Right lobe of liver (tissue), 6 donors: ENCODE data around the gene GRM3. TPM values are rescaled to one million over a fixed set of nuclear protein-coding genes. Genes with fewer than 3 reads are reported as not detected.

Experiments used
- ATAC-seq, 4 donors: fragments of 200-7000 bp; cut with Tn5 transposase; one replicate each; pipeline ENCODE4 v1.9.1; 2020; ENCODE audit warnings: mild to moderate bottlenecking in 4 of 4, moderate library complexity in 4 of 4
- DNase-seq, 3 donors: peaks; one replicate each; pipeline ENCODE4 v3.0.0-alpha.2; 2020
- H3K27ac ChIP-seq, 3 donors: fragments of 200-600 bp; one replicate each; pipeline ENCODE4 v1.8.0; 2022
- H3K27me3 ChIP-seq, 2 donors: fragments of 200-600 bp; one replicate each; pipeline ENCODE4 v1.8.0; 2022
- H3K36me3 ChIP-seq, 4 donors: fragments of 200-600 bp; sonication (generic) in 1 of 4; one replicate each; pipeline versions ENCODE4 v1.5.1 to v1.8.0; 2017 to 2022; ENCODE audit warnings: control low read depth in 1 of 4
- H3K4me1 ChIP-seq, 4 donors: fragments of 200-600 bp; sonication (generic) in 1 of 4; one replicate each; pipeline versions ENCODE4 v1.5.1 to v1.8.0; 2017 to 2022; ENCODE audit warnings: control low read depth in 1 of 4
- H3K4me3 ChIP-seq, 3 donors: fragments of 200-600 bp; one replicate each; pipeline ENCODE4 v1.8.0; 2022
- H3K9me3 ChIP-seq, 4 donors: fragments of 200-600 bp; sonication (generic) in 1 of 4; one replicate each; pipeline versions ENCODE4 v1.5.1 to v1.8.0; 2017 to 2022; ENCODE audit warnings: control low read depth in 1 of 4
- CTCF ChIP-seq, 4 donors: fragments of 200-600 bp in 3 of 4; fragments of 450-650 bp in 1 of 4; IDR thresholded peaks; one replicate each; pipeline versions ENCODE4 v1.5.1 to v1.8.0; 2016 to 2022; ENCODE audit warnings: antibody characterized with exemption in 4 of 4, mild to moderate bottlenecking in 2 of 4
- POLR2A ChIP-seq: fragments of 450-650 bp; IDR thresholded peaks from one replicate; pipeline ENCODE4 v1.6.1; 2017; ENCODE audit warnings: antibody characterized with exemption, mild to moderate bottlenecking
- WGBS: methylation state at CpG from one replicate; pipeline ENCODE4 v1.1.6; 2018; ENCODE audit warnings: low coverage, low lambda C conversion rate; ENCODE audit not compliant: insufficient coverage; ENCODE audit errors: missing lambda C conversion rate; 5-methylcytosine and 5-hydroxymethylcytosine counted together
- intact Hi-C, 2 donors: fragments of 100-400 bp; cut with DNase I; formaldehyde crosslinking; loops; one replicate each; pipeline versions ENCODE4 v1.11.2 to v1.14.1; 2022
- total RNA-seq, 6 experiments: library from RNA; depleted of rRNA in 2 of 6; stranded (reverse); fragments of >200 nt in 2 of 6; fragmentation: NEBNext Ultra II Directional in 3 of 6; extraction: Animal tissue kit (Norgen Biotek cat#: 25700) in 3 of 6; gene quantifications; one replicate each; pipeline versions ENCODE4 v1.1.0 to v1.2.4, GENCODE V29; 2016 to 2023
- donor health status: DM: no; HTN: yes; CAD: no.
- donor health status: DM: no; HTN: no; CAD: no.
- donor health status: DM: no; HTN: no; CAD: no.
- donor health status: DM: no; HTN: yes; CAD: no.
- donor health status: DM: no; HTN: yes; CAD: no.

GRM3 gene
- total RNA-seq, 6 experiments from 2014 or later, result 0.12 TPM; not detected in 5

- H3K4me1 ChIP-seq, result no peaks in the 10 kb centered on the region
- intact Hi-C loops, result no loop called here
- no peak for TF ChIP-seq CTCF (IDR thresholded peaks at IDR 0.05)
- TF ChIP-seq POLR2A, result no peak
- ATAC-seq (no peak), DNase-seq (no peak)
- 61% methylated on average over 2 of the region's 2 CpGs for WGBS
- no peaks in the 10 kb centered on the region for H3K27me3 ChIP-seq
- no peaks in the 10 kb centered on the region for H3K9me3 ChIP-seq
- no peak overlapping the region for H3K4me3 ChIP-seq
- H3K36me3 ChIP-seq, result no peaks in the 10 kb centered on the region
- no peak overlapping the region for H3K27ac ChIP-seq
Measured at GRCh38 chr7:86863452-86863851, 219.7 kb downstream of the GRM3 start.

DNA sequence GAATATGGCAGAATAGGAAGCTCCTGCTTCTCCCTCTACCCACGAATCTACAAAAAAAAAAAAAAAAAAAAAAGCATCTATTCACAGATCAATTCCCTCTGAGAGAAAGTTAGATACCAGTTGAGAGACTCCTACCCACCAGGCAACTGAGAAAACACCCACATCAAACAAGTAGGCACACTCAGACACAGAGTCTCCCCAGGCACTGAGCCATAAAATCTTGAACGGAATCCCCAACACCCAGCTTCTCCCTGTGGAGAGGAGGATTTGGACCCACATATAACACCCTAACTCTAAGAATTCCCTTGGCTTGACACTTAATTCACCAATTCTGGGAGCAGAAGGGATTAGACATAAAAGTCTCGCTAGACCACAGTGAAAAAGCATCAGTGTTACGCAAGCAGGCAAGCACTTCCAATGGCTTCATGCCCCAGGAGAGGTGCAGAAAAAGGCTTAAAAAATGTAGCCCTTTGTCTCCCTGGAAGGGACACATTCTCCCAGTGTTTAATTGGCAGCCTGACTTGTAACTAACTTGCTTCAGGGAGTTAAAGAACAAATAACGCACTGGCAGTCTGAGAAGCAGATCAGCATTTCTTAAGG, 223.6 kb downstream of the GRM3 start:
- no peaks in the 10 kb centered on the region for H3K9me3 ChIP-seq
- H3K27ac ChIP-seq, result no peak overlapping the region
- no peak for TF ChIP-seq POLR2A
- no peak for TF ChIP-seq CTCF (IDR thresholded peaks at IDR 0.05)
- H3K4me3 ChIP-seq, result no peak overlapping the region
- intact Hi-C loops, result no loop called here
- H3K27me3 ChIP-seq, result no peaks in the 10 kb centered on the region
- DNase-seq (no peak), ATAC-seq (no peak)
- no peaks in the 10 kb centered on the region for H3K36me3 ChIP-seq
- 56% methylated on average over 5 of the region's 5 CpGs for WGBS
- no peaks in the 10 kb centered on the region for H3K4me1 ChIP-seq

- Histone ChIP-seq H3K36me3 (no peaks in the 10 kb centered on the region), H3K27ac (no peak overlapping the region), H3K4me3 (no peak overlapping the region), H3K27me3 (no peaks in the 10 kb centered on the region), H3K4me1 (no peaks in the 10 kb centered on the region), H3K9me3 (no peaks in the 10 kb centered on the region)
- DNase-seq (no peak), ATAC-seq (no peak)
- TF ChIP-seq POLR2A (no peak), CTCF (IDR thresholded peaks at IDR 0.05) (no peak)
- intact Hi-C loops, result no loop called here
Measured at GRCh38 chr7:86876146-86876545, 232.4 kb downstream of the GRM3 start.

GRCh38 chr7:86884152-86884551, 240.4 kb downstream of the GRM3 start:
- TF ChIP-seq CTCF (IDR thresholded peaks at IDR 0.05) (no peak), POLR2A (no peak)
- no peaks in the 10 kb centered on the region for H3K4me1 ChIP-seq
- ATAC-seq (no peak), DNase-seq (no peak)
- H3K4me3 ChIP-seq, result no peak overlapping the region
- no peaks in the 10 kb centered on the region for H3K36me3 ChIP-seq
- H3K27ac ChIP-seq, result no peak overlapping the region
- H3K9me3 ChIP-seq, result no peaks in the 10 kb centered on the region
- WGBS, result 51% methylated on average over 2 of the region's 2 CpGs
- H3K27me3 ChIP-seq, result no peaks in the 10 kb centered on the region
- intact Hi-C loops, result no loop called here

GRCh38 chr7:86889501-86889900, 245.8 kb downstream of the GRM3 start:
- Histone ChIP-seq H3K4me1 (no peaks in the 10 kb centered on the region), H3K27ac (no peak overlapping the region), H3K4me3 (no peak overlapping the region), H3K9me3 (no peaks in the 10 kb centered on the region), H3K36me3 (no peaks in the 10 kb centered on the region), H3K27me3 (no peaks in the 10 kb centered on the region)
- intact Hi-C loops, result no loop called here
- TF ChIP-seq POLR2A, result no peak
- TF ChIP-seq CTCF (IDR thresholded peaks at IDR 0.05), result no peak
- WGBS, result 65% methylated on average over 3 of the region's 3 CpGs
- no peak for ATAC-seq
- no peak for DNase-seq
